HG03060 (cell line): ENCODE measurements around the gene NRG2.

Source experiments
- ATAC-seq: cut with Tn5 transposase; IDR thresholded peaks from one replicate; pipeline ENCODE4 v1.9.1; 2021; ENCODE audit warnings: low read depth, moderate number of reproducible peaks; ENCODE audit not compliant: unreplicated experiment

NRG2 gene

DNA sequence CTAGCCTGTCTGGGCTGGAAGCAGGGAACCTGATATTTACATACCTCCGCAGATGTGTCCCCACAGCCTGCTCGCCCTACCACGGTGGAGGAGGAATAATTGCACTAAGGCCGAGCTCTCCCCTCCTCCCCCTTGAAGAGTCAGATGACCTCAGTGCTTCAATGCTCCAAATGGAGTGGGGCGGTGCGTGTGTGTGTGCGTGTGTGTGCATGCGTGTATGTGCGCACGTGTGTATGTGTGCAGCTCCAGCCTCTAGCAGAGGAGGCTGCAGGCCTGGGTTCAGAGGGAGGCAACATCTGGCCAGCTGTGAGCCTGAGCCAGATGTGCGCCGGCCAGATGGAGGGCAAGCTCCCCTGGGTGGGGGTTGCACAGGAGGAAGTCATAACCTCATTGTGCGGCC is 90.5 kb downstream of the NRG2 start:
- ATAC-seq, result no peak

DNA sequence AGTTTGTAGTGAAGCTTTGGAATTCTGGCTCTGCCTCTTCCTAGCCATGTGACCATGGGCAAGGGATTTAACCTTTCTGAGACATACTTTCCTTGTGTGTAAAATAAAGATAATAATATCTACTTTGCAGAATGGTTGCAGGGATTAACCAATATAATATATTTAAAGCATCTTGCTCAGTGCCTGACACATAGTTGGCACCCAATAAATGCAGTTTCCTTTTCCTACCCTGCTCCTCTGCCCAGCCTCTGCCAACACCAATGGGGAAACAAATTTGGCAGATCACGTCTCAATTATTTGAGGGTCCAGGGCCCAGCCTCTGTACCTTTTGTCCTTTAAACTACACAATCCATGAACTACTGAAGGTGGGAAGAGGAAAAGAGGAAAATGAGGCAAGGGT is 91.1 kb downstream of the NRG2 start:
- no peak for ATAC-seq

DNA sequence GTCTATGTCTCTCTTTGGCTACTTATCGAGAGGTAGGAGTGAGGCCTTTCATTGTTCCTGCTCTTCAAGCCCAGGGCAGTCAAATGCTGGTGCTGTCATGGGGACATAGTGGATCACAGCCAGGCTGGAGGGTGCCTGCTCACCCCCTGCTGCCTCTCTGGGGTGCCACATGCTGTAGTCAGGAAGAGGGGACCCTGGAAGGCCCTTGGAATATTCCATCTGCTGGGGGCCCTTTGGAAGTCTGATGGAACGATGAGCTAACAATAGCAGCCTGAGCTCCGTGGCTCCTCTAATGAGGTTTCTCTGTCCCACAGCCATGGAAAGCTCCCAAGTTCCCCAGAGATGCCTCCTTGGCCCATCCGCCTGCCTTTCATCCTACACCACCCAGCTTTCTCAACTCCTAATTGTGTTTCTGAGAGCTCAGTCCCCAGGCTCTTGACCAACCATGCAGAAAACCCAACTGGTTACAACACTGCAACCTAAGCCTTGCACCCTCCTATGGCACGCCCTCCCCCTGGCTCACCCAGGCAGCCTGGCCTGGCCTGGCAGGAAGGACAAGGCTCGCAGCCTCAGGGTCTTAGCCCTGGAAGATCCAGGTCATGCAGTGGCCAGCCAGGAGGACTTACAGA is 91.7 kb downstream of the NRG2 start:
- no peak for ATAC-seq

DNA sequence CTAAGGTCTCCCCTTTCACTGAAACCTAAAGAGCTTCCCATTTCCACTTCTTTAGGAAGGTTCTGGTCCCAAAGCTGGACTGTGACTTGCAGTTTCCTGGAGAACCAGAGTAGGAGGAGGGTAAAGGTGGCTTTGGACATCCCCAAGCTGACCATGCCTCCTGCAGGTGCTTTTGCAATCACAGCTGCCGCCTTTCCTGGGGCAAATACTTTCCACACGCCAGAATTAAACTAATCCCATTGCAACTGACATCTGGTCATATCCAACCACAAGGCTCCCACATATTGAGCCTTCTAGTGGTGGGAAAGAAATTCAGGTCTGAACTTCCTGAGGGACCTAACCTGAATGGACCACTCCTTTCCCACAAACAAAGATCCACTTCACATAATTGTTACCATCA is 92.7 kb downstream of the NRG2 start:
- ATAC-seq, result no peak

DNA sequence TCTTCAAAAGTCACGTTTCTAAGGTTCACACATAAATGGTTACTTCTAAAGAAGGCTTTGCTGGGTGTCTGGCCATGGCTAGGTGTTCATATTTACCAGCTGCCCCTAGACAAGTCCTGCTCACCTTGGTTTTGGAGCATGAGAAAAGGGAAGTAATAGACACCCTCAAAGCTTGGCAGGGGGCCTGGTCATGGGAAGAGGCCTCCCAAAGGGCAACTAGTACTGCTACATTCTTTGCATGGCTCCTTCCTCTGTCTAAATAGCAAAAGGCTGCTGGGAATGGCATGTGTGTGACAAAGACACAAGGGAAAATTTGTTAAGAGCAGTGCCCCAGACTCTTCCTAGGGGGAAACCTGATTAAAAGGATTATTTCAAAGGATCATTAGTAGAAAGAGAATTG is 93.4 kb downstream of the NRG2 start:
- ATAC-seq, result no peak

DNA sequence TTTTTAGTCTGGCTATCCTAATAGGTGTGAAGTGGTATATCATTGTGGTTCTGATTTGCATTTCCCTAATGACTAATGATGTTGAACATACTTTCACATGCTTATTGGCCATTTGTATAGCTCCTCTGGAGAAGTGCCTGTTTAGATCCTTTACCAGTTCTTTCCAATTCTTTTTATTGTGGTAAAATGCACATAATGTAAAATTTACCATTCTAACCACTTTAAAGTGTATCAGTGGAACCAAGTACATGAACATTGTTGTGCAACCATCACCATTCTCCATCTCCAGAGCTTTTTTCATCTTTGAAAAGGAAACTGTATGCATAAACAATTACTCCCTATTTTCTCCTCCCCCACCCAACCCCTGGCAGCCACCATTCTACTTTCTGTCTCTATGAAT is 95.4 kb downstream of the NRG2 start:
- no peak for ATAC-seq

DNA sequence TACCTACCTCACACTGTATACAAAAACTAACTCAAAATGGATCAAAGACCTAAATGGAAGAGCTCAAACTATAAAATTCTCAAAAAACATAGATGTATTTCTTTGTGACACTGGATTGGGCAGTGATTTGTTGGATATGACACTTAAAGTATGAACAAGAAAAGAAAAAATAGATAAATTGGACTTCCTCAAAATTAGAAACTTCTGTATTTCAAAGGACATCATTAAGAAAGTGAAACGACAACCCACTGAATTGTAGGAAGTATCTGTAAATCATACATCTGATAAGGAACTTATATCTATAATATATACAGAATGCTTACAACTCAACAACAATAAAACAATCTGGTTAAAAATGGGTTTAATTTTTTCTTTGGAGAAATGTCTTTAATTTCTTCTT is 96.7 kb downstream of the NRG2 start:
- no peak for ATAC-seq

DNA sequence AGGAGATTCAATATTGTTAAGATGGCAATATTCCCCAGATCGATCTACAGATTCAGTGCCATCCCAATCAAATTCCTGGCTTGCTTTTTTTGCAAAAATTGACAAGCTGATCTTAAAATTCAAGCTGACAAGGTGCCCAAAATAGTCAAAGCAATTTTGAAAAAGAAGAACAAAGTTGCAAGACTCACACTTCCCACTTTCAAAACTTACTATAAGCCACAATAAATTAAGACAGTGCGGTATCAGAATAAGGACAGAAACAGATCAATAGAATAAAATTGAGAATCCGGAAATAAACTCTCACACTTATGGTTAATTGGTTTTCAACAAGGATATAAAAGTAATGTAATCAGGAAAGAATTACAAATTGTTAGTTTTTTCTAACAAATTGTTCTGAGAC is 97.1 kb downstream of the NRG2 start:
- no peak for ATAC-seq

DNA sequence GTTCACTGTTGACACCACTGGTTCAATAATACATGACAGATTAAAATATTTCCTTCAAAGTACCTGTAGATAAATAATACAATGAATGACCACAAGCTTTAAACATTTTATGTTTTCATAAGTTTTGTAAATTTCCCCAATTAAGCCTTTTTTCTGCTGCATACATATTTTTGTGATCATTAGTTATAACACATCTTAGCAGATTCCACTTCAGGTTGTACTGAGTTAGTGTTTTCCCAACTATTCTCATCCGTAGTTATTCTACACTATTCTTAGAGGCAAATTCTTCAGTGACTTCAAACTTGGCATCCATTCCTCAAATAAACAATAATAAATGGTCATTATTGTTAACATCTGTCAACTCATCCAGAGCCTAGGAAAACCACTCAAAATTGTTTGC is 100.9 kb downstream of the NRG2 start:
- ATAC-seq, result no peak

DNA sequence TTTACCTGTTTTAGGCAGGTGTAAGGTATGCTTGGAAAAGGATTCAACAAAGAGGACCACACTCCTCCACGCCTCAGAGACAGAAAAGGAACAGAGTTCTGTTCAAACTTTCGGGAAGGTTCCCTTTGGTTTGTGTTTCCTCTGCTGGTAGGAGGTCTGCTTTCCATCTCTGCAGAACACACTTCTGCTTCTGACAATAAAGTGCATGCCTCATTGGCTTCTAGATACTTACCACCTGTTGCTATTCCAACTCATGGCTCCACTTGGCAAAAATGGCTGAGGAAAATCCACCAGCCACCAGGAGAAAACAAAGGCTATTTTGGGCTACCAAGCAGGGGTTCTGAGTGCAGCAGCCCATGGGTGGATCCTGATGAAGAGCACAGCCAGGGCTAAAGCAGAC is 112.7 kb downstream of the NRG2 start:
- no peak for ATAC-seq

DNA sequence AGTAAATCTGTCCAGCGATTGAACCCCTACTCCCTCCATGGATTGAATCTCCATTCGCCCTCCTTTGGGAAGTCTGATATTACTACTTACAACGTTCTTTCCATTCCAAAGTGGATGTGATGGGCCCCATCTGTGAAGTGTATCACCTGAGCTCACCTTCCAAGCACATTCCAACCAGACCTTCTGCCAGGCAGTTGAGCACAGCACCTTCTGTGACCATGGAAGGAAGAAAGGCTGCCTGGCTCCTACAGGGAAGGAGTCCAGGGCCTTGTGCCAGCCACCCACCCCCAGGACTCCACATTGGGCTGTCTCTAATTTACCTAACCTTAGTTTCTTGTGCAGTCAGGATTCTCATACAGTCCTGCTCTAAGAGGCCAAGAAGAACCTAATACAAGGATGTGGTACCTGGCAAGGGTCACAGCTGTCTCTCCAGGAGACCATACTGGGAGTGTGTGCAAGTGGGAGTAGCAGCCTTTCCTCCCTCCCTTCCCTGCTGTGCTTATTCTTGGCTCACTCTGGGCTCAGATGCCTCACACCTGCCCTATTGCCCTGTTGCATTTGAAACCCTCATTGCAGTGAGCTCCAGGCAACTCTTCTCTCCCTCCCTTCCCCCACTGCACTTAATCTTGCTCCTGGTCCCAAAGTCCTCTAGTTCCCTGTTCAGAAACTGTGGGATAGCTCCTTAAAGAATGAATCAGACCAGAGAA is 116.1 kb downstream of the NRG2 start:
- ATAC-seq, result no peak

DNA sequence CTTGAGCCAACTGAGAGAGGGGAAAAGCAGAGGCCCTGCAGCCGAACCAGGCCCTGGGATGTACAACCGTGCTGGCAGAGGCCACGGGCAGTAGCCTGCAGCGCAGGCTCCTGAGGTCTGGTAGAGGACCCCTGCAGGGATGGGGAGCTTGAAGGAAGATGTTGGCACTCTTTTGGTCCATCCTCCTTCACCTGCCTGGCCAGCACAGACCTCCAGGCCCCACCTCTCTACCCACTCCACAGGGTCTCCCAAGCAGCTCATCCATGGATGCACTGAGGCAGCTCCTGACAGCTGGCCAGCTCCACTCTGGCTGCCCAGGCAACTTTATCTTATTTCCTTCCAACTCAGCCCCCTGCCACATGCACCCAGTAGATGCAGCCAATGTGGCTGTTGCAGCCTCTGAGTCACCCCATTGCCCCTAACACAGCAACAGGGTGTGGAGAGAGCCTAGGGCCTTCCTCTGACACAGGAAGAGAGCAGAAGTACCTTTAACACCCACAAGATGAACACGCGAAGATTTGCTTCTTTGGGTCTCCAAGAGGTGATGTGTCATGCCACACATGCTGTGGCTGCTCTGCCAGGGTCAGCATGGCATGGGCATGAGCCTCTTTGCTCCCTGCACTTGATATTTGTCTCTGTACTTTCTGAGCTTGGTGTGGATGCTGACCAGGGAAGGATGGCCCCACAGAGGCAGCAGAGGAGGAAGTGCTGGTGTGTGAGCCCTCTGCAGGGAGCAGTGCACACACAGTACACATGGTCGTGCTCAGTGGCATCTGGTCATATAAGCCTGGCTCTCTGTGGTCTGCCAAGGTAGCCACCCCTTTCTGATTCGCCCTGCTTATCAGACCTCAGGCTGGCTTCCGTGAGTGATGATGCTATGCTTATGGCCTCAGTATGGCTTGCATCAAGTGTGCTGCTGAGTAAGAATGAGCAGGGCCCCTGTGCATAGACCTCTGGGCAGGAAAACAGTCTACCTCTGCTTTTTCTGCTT is 117.2 kb downstream of the NRG2 start:
- ATAC-seq, result no peak

DNA sequence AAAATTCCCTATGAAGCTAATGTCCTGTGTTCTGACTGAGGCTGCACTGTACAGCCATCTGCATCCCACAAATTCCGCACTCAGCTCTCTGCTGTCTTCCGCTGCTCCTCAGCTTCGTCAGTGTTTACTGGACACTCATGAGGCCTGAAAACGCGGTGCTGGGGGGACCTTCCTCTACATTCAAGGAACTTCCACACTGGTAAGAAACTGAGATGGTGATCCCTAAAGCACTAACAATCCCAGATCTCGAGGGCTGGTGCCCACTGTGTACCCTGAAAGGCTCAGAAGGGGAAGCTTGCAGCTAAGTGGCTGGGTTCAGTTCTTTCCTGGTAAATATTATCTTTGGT is 117.9 kb downstream of the NRG2 start:
- ATAC-seq, result no peak

DNA sequence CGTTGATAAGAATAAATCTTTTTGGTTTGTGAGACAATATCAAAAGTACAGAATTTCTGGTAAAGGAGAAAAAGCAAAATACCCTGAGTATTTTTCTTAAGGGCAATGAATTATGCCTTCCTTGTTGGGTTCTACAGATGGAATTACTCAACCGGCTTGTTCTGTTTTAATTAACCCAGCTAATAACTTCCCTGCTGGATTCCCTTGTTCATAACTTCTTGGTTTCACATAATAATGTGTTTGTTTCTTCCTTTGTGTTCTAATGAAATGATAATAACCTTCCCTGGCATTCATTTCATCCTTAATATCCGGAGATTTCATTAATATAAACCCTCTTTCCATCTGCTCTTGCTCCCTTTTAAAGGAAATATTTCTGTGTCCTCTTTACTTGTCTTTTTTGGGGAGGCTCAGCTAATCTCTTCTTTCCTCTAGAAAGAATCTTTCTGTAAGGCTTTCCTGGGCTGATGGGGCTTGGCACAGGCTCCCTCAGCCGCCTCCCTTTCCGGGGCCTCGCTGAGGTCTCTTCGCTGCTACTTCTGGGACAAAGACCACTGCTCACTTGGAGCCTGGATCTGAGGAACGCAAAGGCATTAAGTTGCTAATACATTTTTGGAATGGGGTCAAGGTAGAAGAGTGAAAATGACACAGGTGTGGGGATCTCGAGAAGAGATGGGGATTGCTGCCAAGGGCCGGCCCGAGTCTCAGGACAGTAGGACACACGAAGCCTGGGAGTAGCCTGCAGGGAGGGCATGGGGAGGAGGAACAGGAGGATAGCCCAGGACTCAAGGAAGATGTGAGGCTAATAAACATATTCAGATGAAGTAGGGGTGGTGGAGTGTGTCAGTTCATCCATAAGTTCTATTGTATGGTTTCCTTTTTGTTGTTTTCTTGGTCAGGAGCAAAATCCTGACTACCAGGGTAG is 118.5 kb downstream of the NRG2 start:
- no peak for ATAC-seq

DNA sequence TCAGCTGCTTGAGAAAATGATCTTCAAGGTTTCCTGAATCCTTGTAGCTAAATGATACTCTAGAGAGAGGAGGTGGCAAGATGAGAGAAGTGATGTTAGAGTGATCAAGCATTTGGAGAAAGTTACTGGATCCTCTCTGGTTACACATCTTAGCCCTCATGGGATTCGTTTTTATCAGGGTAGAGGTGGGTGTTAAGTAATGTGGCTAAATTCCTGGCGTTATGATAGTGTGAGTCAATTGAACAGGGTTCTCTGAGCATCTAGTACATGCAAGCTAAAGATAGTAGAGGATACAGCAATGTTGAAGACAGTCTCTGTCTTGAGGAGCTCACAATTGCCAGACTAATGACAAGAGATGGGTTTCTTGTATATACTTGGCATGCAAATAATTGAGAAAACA is 123.8 kb downstream of the NRG2 start:
- ATAC-seq, result no peak

DNA sequence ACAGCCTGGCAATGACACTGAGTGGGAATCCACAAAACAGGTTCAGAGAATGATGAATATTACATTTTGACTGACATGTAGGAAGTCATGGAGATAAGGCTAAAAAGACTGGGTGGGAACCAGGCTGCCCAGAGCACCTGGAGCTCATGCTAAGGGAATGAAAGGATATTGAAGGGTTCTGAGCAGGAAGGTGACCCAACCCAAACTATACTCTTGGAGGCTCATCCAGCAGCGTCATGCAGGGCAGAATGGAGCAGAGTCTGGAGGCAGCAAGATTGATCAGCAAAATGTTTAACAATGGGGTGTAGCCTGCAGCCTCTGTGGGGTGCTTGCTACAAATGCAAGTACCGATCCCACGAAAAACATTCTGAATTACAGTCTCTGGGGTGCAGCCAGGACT is 127.3 kb downstream of the NRG2 start:
- ATAC-seq, result no peak

DNA sequence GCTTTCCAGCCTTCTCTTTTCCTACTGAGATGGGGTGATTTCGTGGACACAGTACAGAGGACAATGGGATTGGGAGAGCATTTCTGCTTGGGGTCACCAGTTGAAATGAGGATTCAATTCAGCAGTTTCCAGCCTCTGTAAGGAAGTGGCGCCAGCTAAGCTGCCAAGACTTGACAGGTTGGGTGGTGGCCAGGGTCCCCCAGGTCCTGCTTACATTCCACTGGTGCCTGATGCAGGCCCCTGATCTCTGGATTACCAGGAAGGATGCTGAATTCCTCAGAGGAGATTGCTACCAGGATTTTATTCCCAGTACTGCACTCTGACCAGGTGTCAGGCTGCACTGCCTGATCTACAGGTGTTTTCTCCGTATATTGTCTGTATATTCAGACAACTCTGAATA is 127.8 kb downstream of the NRG2 start:
- no peak for ATAC-seq

DNA sequence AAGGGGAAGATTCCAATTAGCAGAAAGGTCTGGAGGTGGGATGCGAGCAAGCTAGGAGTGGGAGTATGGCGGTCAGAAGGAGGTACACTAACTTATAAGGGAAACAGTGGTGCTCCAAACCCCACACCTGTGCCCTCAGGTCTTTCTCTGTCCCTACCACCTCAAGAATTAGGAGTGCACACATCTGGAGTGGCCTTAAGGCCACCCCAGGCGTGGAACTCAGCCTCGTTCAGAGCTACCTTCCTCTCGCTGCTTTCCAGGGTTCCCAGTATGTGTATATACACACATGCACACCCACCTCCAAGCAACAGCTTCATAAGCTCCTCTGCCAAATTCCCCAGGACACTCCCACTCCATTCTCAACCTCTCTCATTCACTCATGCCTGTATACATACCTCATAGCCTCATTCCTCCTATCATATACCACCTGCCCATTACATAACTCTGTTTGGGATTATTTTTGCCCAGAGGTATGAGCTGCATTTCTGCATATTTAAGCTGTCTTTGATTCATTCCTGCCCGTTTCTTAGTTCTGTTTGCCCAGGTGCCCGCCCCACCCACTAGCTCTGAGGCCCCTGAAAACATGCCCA is 128.8 kb downstream of the NRG2 start:
- ATAC-seq, result no peak

DNA sequence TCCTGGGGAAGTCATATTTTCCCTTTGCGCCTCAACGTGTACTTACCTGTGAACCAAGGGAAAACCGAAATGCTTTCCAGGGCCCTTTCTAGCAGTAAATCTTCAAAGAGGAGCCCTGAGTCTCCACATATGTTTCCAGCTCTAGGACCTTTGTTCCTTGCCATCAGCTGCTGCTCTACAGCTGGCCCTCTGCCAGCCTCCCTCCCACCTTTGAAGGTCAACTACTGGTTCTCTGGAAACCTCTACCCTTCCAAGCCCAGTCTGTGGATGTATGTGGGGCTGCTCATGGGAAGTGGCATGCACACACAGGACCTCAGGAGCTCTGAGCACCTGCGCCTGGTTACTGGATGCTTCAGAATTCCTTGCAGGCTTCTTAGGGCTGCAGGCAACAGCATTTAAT is 130.3 kb downstream of the NRG2 start:
- no peak for ATAC-seq

DNA sequence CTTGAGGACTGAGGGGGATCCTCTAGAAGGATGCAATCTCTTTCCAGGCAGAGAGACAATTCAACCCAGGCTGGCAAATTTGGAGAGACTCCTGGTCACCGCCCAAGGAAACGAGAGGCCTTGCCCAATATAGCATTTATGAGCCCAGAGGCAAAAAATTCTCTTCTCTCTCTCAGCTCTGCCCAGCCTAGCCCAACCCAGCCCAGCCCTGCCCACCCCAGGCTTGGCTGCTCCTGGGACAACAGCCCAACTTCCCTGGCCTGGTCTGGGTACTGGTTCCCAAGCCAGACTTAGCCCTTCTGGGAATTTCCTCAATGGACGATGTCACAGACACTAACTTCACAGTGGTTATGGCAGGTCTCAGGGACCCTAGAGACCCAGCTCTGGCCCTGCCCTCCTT is 130.9 kb downstream of the NRG2 start:
- ATAC-seq, result no peak
